ENCODE results near the gene THADA.

THADA gene

GRCh38 chr2:43464590-43464989, 131.2 kb downstream of the THADA start:
- no peaks in the 10 kb centered on the region for H3K9me3 ChIP-seq (ENCODE audit: control insufficient read depth, low read length)
- H3K36me3 ChIP-seq (ENCODE audit: control insufficient read depth, insufficient read depth, low read length), result no peaks in the 10 kb centered on the region
- peaks cover 22% of the 10 kb centered on the region for H3K4me1 ChIP-seq (ENCODE audit: control insufficient read depth, insufficient read depth, low read length)
- no peak overlapping the region for H3K9ac ChIP-seq (ENCODE audit: low read length)
- H3K4me3 ChIP-seq (ENCODE audit: low read length), result no peak overlapping the region
- H3K27me3 ChIP-seq (ENCODE audit: control insufficient read depth, insufficient read depth, low read length), result no peaks in the 10 kb centered on the region

- Histone ChIP-seq H3K27me3 (ENCODE audit: control insufficient read depth, insufficient read depth, low read length) (no peaks in the 10 kb centered on the region), H3K9ac (ENCODE audit: low read length) (no peak overlapping the region), H3K4me1 (ENCODE audit: control insufficient read depth, insufficient read depth, low read length) (peaks cover 15% of the 10 kb centered on the region), H3K36me3 (ENCODE audit: control insufficient read depth, insufficient read depth, low read length) (no peaks in the 10 kb centered on the region), H3K4me3 (ENCODE audit: low read length) (no peak overlapping the region), H3K9me3 (ENCODE audit: control insufficient read depth, low read length) (no peaks in the 10 kb centered on the region)
Observed at GRCh38 chr2:43462866-43463641, 132.8 kb downstream of the THADA start.

- H3K9ac ChIP-seq (ENCODE audit: low read length), result no peak overlapping the region
- peaks cover 15% of the 10 kb centered on the region for H3K4me1 ChIP-seq (ENCODE audit: control insufficient read depth, insufficient read depth, low read length)
- H3K36me3 ChIP-seq (ENCODE audit: control insufficient read depth, insufficient read depth, low read length), result no peaks in the 10 kb centered on the region
- H3K4me3 ChIP-seq (ENCODE audit: low read length), result no peak overlapping the region
- no peaks in the 10 kb centered on the region for H3K27me3 ChIP-seq (ENCODE audit: control insufficient read depth, insufficient read depth, low read length)
- no peaks in the 10 kb centered on the region for H3K9me3 ChIP-seq (ENCODE audit: control insufficient read depth, low read length)
Observed at GRCh38 chr2:43461453-43462073, 134.3 kb downstream of the THADA start.

- Histone ChIP-seq H3K27me3 (ENCODE audit: control insufficient read depth, insufficient read depth, low read length) (no peaks in the 10 kb centered on the region), H3K9ac (ENCODE audit: low read length) (no peak overlapping the region), H3K4me3 (ENCODE audit: low read length) (no peak overlapping the region), H3K4me1 (ENCODE audit: control insufficient read depth, insufficient read depth, low read length) (peaks cover 17% of the 10 kb centered on the region), H3K36me3 (ENCODE audit: control insufficient read depth, insufficient read depth, low read length) (no peaks in the 10 kb centered on the region), H3K9me3 (ENCODE audit: control insufficient read depth, low read length) (no peaks in the 10 kb centered on the region)
Observed at GRCh38 chr2:43460611-43461365, 135.1 kb downstream of the THADA start.

GRCh38 chr2:43460174-43460546, 135.7 kb downstream of the THADA start:
- Histone ChIP-seq H3K4me3 (ENCODE audit: low read length) (no peak overlapping the region), H3K36me3 (ENCODE audit: control insufficient read depth, insufficient read depth, low read length) (no peaks in the 10 kb centered on the region), H3K9ac (ENCODE audit: low read length) (no peak overlapping the region), H3K27me3 (ENCODE audit: control insufficient read depth, insufficient read depth, low read length) (no peaks in the 10 kb centered on the region), H3K9me3 (ENCODE audit: control insufficient read depth, low read length) (no peaks in the 10 kb centered on the region), H3K4me1 (ENCODE audit: control insufficient read depth, insufficient read depth, low read length) (peaks cover 24% of the 10 kb centered on the region)

DNA sequence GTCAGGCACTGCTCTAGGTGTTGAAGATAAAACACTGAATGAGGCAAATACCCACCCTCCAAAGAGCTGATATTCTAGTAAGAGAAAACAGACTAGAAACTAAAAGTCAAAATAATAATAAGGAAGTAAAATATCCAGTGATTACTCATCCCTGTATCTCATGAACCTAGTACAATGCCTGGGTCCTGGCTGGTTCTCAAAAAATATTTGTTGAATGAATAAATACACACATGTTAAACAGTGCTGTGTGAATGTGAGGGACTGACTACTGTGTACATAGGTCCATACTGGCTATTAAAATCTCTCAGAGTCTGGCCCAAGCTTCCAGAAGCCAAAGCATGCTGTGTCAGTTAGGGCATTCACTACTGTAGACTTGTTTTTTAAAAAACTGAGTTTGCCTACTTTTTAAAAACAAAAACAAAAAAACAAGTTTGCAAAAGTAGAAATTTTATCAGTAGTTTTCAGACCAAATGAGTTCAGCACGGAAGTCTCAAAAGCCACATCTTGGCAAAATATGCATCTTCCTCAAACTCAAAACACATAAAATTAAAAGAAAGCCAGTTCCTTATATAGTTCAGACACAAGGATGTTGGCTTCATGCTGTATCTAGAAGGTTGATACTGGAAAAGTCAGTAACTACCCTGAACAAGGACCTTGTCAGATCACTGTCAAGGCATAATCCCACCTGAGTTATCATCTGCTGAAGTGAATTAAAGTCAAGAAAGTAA, 136.2 kb downstream of the THADA start:
- H3K4me1 ChIP-seq (ENCODE audit: control insufficient read depth, insufficient read depth, low read length), result peaks cover 24% of the 10 kb centered on the region
- H3K4me3 ChIP-seq (ENCODE audit: low read length), result no peak overlapping the region
- H3K9ac ChIP-seq (ENCODE audit: low read length), result no peak overlapping the region
- no peaks in the 10 kb centered on the region for H3K27me3 ChIP-seq (ENCODE audit: control insufficient read depth, insufficient read depth, low read length)
- H3K9me3 ChIP-seq (ENCODE audit: control insufficient read depth, low read length), result no peaks in the 10 kb centered on the region
- no peaks in the 10 kb centered on the region for H3K36me3 ChIP-seq (ENCODE audit: control insufficient read depth, insufficient read depth, low read length)

DNA sequence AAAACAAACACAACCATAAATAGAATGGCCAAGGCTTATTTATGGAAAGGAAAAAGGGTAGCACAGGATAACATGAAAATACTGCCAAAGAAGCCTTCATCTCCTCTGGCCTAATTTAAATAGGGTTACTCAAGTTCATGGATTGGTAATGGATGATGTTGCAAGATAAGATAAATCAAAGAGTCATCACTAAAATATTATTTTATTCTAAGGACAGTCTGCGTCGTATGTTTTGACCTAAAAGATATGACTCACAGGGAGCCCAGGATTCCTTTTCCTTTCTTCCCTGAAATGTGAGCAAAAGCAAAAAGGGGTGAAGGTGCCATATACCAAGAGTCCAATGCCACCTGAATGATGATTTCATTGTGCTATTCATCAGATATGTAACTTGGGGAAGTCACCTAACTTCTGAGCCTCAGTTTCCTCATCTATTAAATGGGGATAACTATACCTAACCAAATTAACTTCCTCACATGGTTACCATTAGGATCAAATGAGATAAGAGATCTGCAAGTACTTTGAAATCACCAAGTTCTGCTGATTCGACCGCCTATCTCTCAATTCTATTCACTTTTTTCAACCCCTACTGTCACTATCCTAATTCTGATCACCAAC, 137.7 kb downstream of the THADA start:
- Histone ChIP-seq H3K9ac (ENCODE audit: low read length) (no peak overlapping the region), H3K9me3 (ENCODE audit: control insufficient read depth, low read length) (no peaks in the 10 kb centered on the region), H3K4me3 (ENCODE audit: low read length) (no peak overlapping the region), H3K27me3 (ENCODE audit: control insufficient read depth, insufficient read depth, low read length) (no peaks in the 10 kb centered on the region), H3K36me3 (ENCODE audit: control insufficient read depth, insufficient read depth, low read length) (no peaks in the 10 kb centered on the region), H3K4me1 (ENCODE audit: control insufficient read depth, insufficient read depth, low read length) (peaks cover 18% of the 10 kb centered on the region)

DNA sequence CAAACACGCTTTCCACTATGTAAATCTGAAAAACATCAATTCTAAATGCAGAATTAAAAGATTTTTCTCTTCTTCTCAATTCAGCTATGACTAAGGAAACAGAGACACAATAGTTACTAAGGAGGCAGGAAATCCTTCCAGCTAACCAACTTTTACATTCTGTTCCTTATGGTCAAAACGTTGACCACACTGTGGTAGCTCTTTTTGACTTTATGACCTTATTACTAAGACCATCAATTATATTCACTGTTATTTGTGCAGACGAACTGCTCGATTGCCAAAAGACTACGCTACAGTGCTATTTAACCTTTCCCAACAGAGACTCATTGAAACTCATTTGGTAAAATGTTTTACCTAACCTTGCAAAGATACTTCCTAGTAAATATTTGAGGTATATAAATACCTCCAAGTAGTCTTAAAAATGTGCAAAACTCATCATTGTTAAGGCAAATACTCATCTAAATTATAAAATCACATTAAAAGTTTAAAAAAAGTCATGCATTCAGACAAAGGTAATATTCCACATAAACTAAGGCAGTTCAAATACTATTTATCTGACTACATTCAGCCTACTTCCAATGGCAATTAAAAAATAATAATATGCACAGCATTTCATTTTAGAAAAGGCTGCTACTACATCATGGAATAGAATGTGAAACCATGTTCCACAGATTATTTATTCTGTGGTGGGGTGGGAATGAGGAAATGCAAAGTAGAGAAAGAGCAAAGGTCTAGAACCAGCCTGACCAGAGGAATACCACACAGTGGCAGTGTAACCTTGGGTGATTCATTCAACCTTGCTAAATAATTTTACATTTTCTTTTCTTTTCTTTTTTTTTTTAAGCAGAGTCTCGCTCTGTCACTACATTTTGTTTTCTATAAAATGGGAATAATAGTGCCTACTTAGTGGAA, 139.9 kb downstream of the THADA start:
- no peak overlapping the region for H3K9ac ChIP-seq (ENCODE audit: low read length)
- no peak overlapping the region for H3K4me3 ChIP-seq (ENCODE audit: low read length)
- no peaks in the 10 kb centered on the region for H3K36me3 ChIP-seq (ENCODE audit: control insufficient read depth, insufficient read depth, low read length)
- no peaks in the 10 kb centered on the region for H3K9me3 ChIP-seq (ENCODE audit: control insufficient read depth, low read length)
- H3K27me3 ChIP-seq (ENCODE audit: control insufficient read depth, insufficient read depth, low read length), result no peaks in the 10 kb centered on the region
- peaks cover 13% of the 10 kb centered on the region for H3K4me1 ChIP-seq (ENCODE audit: control insufficient read depth, insufficient read depth, low read length)

GRCh38 chr2:43455296-43455695, 140.5 kb downstream of the THADA start:
- no peaks in the 10 kb centered on the region for H3K9me3 ChIP-seq (ENCODE audit: control insufficient read depth, low read length)
- no peak overlapping the region for H3K9ac ChIP-seq (ENCODE audit: low read length)
- H3K4me1 ChIP-seq (ENCODE audit: control insufficient read depth, insufficient read depth, low read length), result peaks cover 13% of the 10 kb centered on the region

GRCh38 chr2:43454791-43455190, 141.0 kb downstream of the THADA start:
- H3K36me3 ChIP-seq (ENCODE audit: control insufficient read depth, insufficient read depth, low read length), result no peaks in the 10 kb centered on the region
- H3K4me1 ChIP-seq (ENCODE audit: control insufficient read depth, insufficient read depth, low read length), result peaks cover 12% of the 10 kb centered on the region

More at GRCh38 chr2:43455296-43455695, 140.5 kb downstream of the THADA start:
- H3K4me3 ChIP-seq (ENCODE audit: low read length), result no peak overlapping the region
- H3K27me3 ChIP-seq (ENCODE audit: control insufficient read depth, insufficient read depth, low read length), result no peaks in the 10 kb centered on the region
- H3K36me3 ChIP-seq (ENCODE audit: control insufficient read depth, insufficient read depth, low read length), result no peaks in the 10 kb centered on the region

More at GRCh38 chr2:43454791-43455190, 141.0 kb downstream of the THADA start:
- Histone ChIP-seq H3K27me3 (ENCODE audit: control insufficient read depth, insufficient read depth, low read length) (no peaks in the 10 kb centered on the region), H3K9me3 (ENCODE audit: control insufficient read depth, low read length) (no peaks in the 10 kb centered on the region), H3K9ac (ENCODE audit: low read length) (no peak overlapping the region), H3K4me3 (ENCODE audit: low read length) (no peak overlapping the region)
